HG03135 (cell line): ENCODE data around the gene NRROS.
"Not testable (repeated sequence)": the region's sequence is repeated elsewhere in the genome, so short reads cannot be mapped to it uniquely, and the experiment has no call there.

Experiments used
- ATAC-seq: cut with Tn5 transposase; IDR thresholded peaks from one replicate; pipeline ENCODE4 v1.9.1; 2021; ENCODE audit warnings: mild to moderate bottlenecking, moderate library complexity; ENCODE audit not compliant: unreplicated experiment

NRROS gene

DNA sequence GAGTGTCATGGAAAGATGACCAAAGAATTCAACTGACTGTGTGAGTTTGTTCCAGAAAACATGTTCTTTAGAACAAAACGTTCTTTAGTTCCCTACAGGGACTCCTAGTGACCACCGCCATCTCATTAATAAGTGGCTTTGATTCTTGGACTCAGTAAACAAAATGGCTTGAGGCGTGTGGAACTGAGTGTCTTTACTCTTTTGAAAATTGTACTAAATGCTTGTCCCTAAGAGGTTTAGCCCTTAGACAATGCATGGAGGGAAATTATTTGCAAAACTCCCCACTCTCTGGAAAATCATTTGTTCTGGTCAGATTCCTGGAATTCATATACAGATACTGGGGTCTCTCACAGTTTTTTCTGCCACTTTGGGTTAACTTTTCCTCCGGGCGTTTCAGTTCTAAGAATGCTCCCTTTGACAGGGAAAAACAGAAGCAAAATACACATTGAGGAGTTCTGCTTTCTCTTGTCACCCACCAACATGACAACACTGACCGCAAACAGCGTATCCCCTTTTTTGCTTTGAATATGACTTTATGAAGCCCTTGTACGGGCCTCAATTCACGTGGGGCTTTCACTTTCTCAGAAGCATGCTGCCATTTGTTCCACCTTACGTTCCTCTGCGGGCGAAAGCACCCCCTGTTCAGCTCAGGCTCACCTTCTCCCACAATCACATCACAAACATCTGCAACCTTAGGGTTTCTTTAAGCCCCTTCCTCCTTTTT is 15.3 kb upstream of the NRROS start:
- no peak for ATAC-seq

DNA sequence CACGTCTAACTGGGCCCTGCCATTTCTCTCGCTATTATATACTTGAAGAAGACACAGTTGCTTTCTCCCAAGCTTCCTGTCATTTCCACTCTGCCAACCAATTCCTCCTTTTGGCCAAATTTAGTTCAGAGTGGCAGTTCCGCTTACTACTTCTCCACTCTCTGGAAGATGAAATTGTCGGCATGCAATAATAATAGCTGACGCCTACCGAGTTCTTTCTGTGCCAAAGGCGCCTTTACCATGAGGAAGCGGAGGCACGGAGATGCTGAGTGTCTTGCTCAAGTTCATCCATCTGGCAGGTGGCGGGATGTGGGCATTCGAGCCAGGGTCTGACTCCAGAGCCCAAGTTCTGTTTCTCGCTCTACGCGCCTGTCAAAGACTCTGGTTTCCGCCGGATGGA is 14.6 kb upstream of the NRROS start:
- no peak for ATAC-seq

GRCh38 chr3:196625331-196625730 is 14.2 kb upstream of the NRROS start:
- ATAC-seq: no peak

GRCh38 chr3:196627918-196628231 is 11.6 kb upstream of the NRROS start:
- no peak for ATAC-seq

- no peak for ATAC-seq
Observed at GRCh38 chr3:196629228-196629627, 10.3 kb upstream of the NRROS start.

GRCh38 chr3:196631682-196632045 is 7.8 kb upstream of the NRROS start:
- no peak for ATAC-seq

GRCh38 chr3:196632046-196632751 is 7.3 kb upstream of the NRROS start:
- ATAC-seq: peak; percentile 65

DNA sequence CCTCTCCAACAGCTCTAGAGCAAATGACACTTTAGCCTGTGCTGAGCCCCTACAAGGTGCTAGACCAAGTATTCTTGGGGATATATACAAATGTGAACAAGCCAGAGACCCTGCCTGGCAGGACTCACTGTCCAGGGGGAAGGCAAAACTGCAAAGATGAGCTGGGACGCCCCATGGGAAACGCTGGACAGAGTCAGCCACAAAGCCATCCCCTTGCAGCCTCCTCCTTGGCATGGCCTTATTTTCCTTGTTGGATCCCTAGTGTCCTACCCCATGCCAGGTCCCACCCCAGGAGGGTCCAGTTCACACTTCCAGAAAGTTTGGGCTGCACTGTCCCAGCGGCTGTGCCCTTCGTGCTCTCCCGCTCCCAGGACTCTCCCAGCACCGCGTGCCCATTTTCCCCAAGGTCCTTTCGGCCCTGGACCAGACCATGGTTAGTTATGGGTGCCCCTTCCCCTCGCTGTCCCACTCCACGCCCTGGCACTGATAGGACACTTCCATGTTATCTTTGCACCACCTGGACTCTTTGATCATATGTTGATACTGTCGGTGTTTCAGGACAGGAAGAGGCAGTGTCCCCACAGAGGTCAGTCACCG is 5.8 kb upstream of the NRROS start:
- no peak for ATAC-seq

GRCh38 chr3:196634224-196634623 is 5.3 kb upstream of the NRROS start:
- ATAC-seq: no peak

DNA sequence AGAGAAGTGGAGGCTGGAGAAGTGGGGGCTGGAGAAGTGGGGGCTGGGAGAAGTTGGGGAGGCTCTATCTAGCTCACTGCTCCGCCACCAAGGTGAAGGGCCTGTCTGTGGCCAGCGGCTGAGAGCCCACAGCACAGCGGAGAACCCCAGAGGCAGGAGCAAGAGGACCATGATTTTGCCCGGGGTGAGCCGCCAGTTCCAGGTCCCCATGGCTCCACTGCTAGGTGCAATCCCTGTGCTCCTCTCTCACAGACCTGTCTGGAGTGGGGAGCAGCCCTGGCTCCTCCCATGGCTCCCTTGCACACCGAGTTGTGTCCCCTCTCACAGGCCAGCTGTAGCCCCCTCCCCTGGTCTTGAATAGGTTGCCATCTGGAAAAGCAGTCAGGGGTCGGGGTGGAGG is 4.7 kb upstream of the NRROS start:
- ATAC-seq: no peak

DNA sequence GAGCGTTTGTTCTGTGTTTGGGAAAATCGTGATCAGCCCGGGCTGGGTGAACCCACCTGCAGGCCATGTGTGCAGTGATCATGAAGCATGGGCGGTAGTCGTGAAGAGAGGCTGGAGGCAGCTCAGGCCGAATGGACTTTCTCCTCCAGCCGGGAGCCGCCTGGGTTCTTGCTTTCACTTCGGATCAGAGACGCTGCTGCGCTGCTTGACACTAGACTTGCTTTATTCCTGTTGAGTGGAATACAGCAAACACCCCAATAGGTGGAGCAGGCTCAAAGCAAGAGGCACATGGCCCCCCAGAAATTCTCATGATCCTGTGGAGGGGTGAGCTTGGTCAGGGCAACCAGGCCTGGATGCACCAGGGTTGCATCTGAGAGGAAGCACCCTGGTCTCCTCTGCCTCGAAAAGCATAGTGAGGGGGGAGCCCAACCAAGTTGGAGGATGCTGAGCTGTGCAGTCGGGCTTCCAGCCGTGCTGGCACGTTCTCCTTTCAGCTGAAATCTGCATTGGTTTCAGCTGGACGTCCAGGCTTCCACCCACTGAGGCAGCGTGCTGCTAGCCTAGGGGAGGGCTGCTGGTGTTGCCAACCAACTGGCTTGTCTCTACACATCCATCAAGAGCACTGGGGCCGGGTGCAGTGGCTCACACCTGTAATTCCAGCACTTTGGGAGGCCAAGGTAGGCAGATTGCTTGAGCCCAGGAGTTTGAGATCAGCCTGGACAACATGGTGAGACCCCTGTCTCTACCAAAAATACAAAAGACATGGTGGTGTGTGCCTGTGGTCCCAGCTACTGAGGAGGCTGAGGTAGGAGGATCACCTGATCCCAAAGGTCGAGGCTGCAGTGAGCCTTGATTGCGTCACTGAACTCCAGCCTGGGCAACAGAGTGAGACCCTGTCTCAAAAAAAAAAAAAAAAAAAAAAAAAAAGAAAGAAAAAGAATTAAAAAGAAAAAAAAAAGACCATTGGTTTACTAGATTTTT is 2.8 kb upstream of the NRROS start:
- ATAC-seq: no peak

DNA sequence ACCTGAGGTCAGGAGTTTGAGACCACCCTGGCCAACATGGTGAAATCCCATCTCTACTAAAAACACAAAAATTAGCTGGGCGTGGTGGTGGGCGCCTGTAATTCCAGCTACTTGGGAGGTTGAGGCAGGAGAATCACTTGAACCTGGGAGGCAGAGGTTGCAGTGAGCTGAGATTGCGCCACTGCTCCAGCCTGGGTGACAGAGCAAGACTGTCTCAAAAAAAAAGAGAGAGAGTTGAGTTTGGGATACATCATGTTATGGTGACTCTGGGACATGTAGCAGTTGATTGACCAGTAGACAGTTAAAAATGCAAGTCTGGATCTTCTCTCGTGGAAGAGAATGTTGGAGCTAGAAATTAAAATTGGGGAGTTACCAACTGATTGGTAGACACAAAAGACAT is 1.6 kb upstream of the NRROS start:
- ATAC-seq: not testable (repeated sequence)

- no peak for ATAC-seq
Observed at GRCh38 chr3:196638861-196639482, 522 bp upstream of the NRROS start.

- no peak for ATAC-seq
Observed at GRCh38 chr3:196640297-196641018, 964 bp downstream of the NRROS start.

DNA sequence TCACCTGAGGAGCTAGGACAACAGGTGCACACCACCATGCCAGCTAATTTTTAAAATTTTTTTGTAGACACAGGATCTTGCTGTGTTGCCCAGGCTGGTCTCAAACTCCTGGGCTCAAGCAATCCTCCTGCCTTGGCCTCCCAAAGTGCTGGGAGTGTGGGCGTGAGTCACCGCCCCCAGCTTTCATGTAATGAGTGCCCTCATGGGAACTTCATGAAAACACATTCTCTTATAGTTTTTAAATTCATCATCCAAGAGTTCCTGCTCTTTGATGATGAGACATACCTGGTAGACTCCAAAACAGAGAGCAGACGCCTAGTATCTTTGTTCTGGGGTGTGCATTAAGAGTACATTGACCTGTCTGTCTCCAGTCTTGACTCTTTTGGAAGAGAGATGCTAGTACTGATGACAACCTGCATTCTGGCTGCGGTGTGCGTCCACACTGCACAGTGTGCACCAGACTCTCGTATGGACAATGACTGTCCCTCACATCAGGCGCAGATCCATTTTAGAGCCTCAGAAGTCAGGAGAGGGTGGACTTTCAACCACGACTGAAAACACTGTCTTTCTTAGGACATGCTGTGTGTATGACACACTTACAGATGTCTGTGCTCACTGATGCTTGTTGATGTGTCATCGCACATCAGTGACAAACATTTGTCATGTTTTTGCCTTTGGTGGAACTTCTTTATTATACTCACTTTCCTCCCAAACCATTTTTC is 2.0 kb downstream of the NRROS start:
- no peak for ATAC-seq

DNA sequence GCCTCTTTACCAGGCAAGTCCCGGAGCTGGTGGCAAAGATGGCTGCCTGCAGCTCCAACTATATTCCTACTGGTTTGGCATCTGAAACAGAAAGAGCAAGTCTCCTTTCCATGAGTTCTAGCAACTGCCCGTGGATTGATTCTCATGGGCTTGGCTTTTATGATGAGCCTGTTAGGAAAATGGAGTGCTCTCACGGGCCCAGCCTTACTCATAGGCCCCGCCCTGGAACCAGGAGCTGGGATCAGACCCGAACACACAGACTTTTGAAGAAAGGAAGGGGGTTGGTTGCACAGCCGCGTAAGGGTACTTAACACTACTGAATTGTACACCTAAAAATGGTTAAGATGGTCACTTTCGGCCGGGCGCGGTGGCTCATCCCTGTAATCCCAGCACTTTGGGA is 2.9 kb downstream of the NRROS start:
- no peak for ATAC-seq

- ATAC-seq: peak; percentile 76
Observed at GRCh38 chr3:196643201-196643749, 3.8 kb downstream of the NRROS start.

GRCh38 chr3:196643761-196644160 is 4.3 kb downstream of the NRROS start:
- no peak for ATAC-seq

DNA sequence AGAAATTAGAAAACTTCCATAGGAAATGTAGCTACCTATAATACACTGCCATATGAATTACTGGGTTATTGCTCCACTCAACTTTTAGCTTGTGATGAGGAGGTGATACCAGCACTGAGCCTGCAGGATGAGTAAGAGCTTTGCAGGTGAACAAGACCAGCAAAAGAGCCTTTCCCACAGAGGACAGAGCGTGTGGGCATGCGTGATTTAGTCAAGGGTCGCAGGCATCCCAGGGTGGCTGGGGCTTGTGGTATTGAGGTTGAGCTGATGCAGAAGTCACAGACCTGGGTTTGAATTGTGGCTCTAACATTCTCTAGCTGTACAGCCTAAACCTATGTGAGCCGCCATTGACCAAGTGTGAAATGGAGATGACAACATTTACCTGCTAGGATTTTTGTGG is 5.6 kb downstream of the NRROS start:
- ATAC-seq: no peak
